ENCODE results near the gene ANKDD1B. TPM values are rescaled to one million over a fixed set of nuclear protein-coding genes. Genes with fewer than 3 reads are reported as not detected.

The ANKDD1B gene
- total RNA-seq, 3 donors from 2014 or later (not counting 1 experiment from before 2014, with no cell fraction given), result 0.52 to 0.66 (median 0.55) TPM

- no peak overlapping the region for H3K4me3 Mint-ChIP-seq
- WGBS (ENCODE audit: insufficient coverage), result no CpG with 5 or more reads among the region's 1 CpG
- H3K9me3 Mint-ChIP-seq, result no peaks in the 10 kb centered on the region
- intact Hi-C loops (cut with micrococcal nuclease), result no loop called here
- no peaks in the 10 kb centered on the region for H3K36me3 Mint-ChIP-seq
- no peak for ATAC-seq
- peak overlapping the region in 1 of 2 donors; percentile 33 for H3K27ac Mint-ChIP-seq
- DNase-seq, result no peak
- no peaks in the 10 kb centered on the region for H3K27me3 Mint-ChIP-seq (ENCODE audit: low read depth in 2 of 2)
- peaks cover 24 to 29% of the 10 kb centered on the region in 2 donors for H3K4me1 Mint-ChIP-seq
- Histone ChIP-seq H3K27ac (ENCODE audit: low read length) (no peak overlapping the region), H3K27me3 (ENCODE audit: control insufficient read depth, insufficient read depth, low read length) (no peaks in the 10 kb centered on the region), H3K4me3 (ENCODE audit: low read length) (no peak overlapping the region), H3K36me3 (ENCODE audit: control insufficient read depth, insufficient read depth, low read length) (peaks cover 11% of the 10 kb centered on the region), H3K4me1 (ENCODE audit: control insufficient read depth, insufficient read depth, low read length) (no peaks in the 10 kb centered on the region), H3K9me3 (ENCODE audit: control insufficient read depth, insufficient read depth, low read length) (no peaks in the 10 kb centered on the region)
- TF ChIP-seq CTCF (IDR thresholded peaks at IDR 0.05), result no peak
Observed at GRCh38 chr5:75710637-75711036, 99.4 kb downstream of the ANKDD1B start.

GRCh38 chr5:75711151-75711550, 99.9 kb downstream of the ANKDD1B start:
- TF ChIP-seq CTCF (IDR thresholded peaks at IDR 0.05), result no peak
- no peak for ATAC-seq
- no CpG with 5 or more reads among the region's 1 CpG for WGBS (ENCODE audit: insufficient coverage)
- Histone ChIP-seq H3K27me3 (ENCODE audit: control insufficient read depth, insufficient read depth, low read length) (no peaks in the 10 kb centered on the region), H3K36me3 (ENCODE audit: control insufficient read depth, insufficient read depth, low read length) (peaks cover 11% of the 10 kb centered on the region), H3K9me3 (ENCODE audit: control insufficient read depth, insufficient read depth, low read length) (no peaks in the 10 kb centered on the region), H3K4me3 (ENCODE audit: low read length) (no peak overlapping the region), H3K27ac (ENCODE audit: low read length) (no peak overlapping the region), H3K4me1 (ENCODE audit: control insufficient read depth, insufficient read depth, low read length) (no peaks in the 10 kb centered on the region)
- Mint-ChIP-seq H3K36me3 (no peaks in the 10 kb centered on the region), H3K27me3 (ENCODE audit: low read depth in 2 of 2) (no peaks in the 10 kb centered on the region), H3K4me1 (peaks cover 29 to 34% of the 10 kb centered on the region in 2 donors), H3K9me3 (no peaks in the 10 kb centered on the region), H3K27ac (no peak overlapping the region), H3K4me3 (no peak overlapping the region)
- DNase-seq, result no peak
- intact Hi-C loops (cut with micrococcal nuclease), result no loop called here

GRCh38 chr5:75712091-75712490, 100.8 kb downstream of the ANKDD1B start:
- ATAC-seq, result no peak

More at GRCh38 chr5:75712091-75712490, 100.8 kb downstream of the ANKDD1B start:
- Histone ChIP-seq H3K27ac (ENCODE audit: low read length) (no peak overlapping the region), H3K4me1 (ENCODE audit: control insufficient read depth, insufficient read depth, low read length) (peaks cover 5% of the 10 kb centered on the region), H3K36me3 (ENCODE audit: control insufficient read depth, insufficient read depth, low read length) (peaks cover 11% of the 10 kb centered on the region), H3K9me3 (ENCODE audit: control insufficient read depth, insufficient read depth, low read length) (no peaks in the 10 kb centered on the region), H3K4me3 (ENCODE audit: low read length) (no peak overlapping the region), H3K27me3 (ENCODE audit: control insufficient read depth, insufficient read depth, low read length) (no peaks in the 10 kb centered on the region)
- peaks cover 33 to 44% of the 10 kb centered on the region in 2 donors for H3K4me1 Mint-ChIP-seq
- no peak for DNase-seq
- intact Hi-C loops (cut with micrococcal nuclease), result no loop called here
- TF ChIP-seq CTCF (IDR thresholded peaks at IDR 0.05), result no peak
- H3K27ac Mint-ChIP-seq, result no peak overlapping the region
- H3K4me3 Mint-ChIP-seq, result no peak overlapping the region
- no peaks in the 10 kb centered on the region for H3K9me3 Mint-ChIP-seq
- H3K36me3 Mint-ChIP-seq, result no peaks in the 10 kb centered on the region
- no peaks in the 10 kb centered on the region for H3K27me3 Mint-ChIP-seq (ENCODE audit: low read depth in 2 of 2)
- 100% methylated on average over 1 of the region's 2 CpGs for WGBS (ENCODE audit: insufficient coverage)
